ENCODE results near the gene ARFGEF3.
"Not testable (repeated sequence)": the region's sequence is repeated elsewhere in the genome, so short reads cannot be mapped to it uniquely, and the experiment has no call there.

Gene ARFGEF3

DNA sequence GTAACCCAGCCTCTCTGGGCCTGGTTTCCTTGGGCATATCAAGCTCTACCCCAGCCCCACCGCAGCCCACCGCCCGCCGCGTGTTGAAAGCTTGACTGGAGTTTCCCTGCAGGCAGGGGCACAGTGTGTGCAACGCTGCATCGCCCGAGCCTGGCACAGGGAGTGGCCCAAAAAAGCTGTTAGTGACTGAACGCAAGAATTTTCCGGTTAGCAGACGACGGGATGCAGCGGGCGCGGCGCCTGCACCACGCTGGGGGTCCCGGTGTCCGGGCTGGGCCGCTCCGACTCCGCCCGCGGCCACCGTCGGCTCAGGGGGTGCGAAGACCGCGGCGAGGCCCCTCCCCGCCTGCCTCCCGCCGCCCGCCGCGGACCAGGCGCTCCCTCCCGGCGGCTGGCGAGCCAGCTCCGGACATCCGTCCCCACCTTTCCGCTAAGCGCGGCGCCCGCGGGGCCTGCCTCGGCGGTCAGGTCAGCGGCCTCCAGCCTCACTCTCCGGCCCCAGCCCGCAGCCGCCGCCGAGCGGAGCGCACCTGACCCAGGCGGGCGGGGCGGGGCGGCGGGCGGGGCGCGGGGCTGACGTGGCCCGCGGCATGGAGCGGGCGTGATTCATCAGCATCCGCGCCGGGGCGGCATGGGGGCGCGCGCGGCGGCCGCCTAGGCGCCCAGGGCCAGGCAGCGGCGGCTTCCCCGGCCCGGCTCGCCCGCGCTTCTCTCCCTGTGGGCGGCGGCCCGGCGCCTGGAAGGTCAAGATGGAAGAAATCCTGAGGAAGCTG lies at the start of gene ARFGEF3:
TSS of gene ARFGEF3 (plus strand) at position 602 of the 773 bp plus-strand sequence. CDS start at position 750, 148 bp downstream.
- peak; percentile 45 for DNase-seq

GRCh38 chr6:138113588-138114210 lies 48.0 kb upstream of the ARFGEF3 start:
- no peak for DNase-seq

DNA sequence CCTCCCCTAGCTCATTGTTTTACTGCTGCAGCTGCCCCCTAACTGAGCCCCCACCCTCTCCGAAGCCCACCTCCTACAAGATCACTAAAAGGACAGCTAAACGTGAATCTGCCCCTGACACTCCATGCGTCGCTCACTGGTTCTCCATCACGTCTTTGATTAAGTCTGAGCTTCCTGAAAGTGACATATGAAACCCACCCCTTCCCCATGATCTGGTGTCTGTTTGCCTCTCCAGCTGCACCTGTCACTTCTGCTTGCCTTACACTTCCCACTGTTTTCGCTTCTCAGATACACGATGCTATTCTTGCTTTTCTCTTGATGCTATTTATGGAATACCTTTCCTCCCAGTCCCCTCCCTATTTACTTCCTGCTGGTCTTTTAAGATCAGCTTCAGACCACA lies 46.5 kb upstream of the ARFGEF3 start:
- no peak for DNase-seq

DNA sequence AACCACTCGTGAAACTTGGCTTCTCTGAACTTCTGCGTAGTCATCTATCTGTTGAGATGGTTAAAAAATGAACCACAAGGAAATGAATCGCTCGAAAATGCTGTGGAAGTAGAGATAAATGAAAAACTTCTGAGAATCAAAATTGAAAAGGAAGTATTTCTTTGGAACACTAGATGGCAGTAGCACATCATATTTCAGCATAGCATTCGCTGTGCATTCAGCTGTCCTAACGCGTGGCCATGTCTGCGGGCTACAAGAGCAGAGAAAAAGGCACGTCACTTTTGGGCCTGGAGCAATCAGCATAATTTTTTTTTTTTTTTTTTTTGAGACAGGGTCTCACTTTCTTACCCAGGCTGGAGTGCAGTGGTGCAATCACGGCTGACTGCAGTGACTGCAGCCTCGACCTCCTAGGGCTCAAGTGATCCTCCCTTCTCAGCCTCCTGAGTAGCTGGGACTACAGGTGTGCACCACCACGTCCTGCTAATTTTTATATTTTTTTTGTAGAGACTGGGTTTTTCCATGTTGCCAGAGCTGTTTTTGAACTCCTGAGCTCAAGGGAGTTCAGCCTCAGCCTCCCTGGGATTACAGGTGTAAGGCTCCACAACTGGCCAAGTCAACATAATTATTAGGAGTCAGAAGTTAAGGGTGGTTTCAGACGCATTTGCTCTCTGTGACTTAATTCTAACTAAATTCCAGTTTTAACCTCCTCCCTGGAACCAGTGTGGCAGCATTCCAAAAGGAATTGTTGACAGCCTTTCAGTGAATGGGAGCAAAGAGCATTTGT lies 45.7 kb upstream of the ARFGEF3 start:
- peak; percentile 48 for DNase-seq

- DNase-seq, result no peak
These were observed 45.1 kb upstream of the ARFGEF3 start for GRCh38 chr6:138116661-138116999.

GRCh38 chr6:138117376-138117914 lies 44.3 kb upstream of the ARFGEF3 start:
- no peak for DNase-seq

DNA sequence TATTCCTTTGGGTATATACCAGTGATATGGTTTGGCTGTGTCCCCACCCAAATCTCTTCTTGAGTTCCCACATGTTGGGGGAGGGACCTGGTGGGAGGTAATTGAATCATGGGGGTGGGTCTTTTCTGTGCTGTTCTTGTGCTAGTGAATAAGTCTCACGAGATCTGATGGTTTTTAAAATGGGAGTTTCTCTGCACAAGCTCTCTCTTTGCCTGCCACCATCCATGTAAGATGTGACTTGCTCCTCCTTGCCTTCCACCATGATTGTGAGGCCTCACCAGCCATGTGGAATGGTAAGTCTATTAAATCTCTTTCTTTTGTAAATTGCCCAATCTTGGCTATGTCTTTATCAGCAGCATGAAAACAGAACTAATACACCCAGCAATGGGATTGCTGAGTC lies 42.5 kb upstream of the ARFGEF3 start:
- not testable (repeated sequence) for DNase-seq

DNA sequence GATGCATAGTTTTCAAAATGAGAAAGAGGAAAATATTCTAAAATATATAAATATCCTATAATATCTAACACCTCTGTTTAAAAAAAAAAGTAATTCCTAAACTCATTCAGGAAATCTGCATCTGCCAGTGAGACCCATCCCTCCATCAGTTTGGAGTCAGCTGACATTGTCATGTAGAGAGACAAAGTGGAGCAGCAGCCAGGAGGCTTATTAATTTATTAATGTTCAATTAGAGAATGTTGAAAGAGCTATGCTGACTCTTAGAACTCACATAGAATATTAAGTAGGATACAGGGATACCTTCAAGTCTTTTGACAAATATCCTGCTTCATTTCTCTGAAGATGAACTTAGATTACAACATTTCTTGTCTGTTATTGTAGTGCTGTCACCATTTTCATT lies 41.8 kb upstream of the ARFGEF3 start:
- no peak for DNase-seq

- no peak for DNase-seq
These were observed 37.6 kb upstream of the ARFGEF3 start for GRCh38 chr6:138124096-138124495.

GRCh38 chr6:138128096-138128495 lies 33.6 kb upstream of the ARFGEF3 start:
- no peak for DNase-seq

GRCh38 chr6:138129190-138129589 lies 32.5 kb upstream of the ARFGEF3 start:
- no peak for DNase-seq

GRCh38 chr6:138142806-138143205 lies 18.9 kb upstream of the ARFGEF3 start:
- DNase-seq, result no peak

DNA sequence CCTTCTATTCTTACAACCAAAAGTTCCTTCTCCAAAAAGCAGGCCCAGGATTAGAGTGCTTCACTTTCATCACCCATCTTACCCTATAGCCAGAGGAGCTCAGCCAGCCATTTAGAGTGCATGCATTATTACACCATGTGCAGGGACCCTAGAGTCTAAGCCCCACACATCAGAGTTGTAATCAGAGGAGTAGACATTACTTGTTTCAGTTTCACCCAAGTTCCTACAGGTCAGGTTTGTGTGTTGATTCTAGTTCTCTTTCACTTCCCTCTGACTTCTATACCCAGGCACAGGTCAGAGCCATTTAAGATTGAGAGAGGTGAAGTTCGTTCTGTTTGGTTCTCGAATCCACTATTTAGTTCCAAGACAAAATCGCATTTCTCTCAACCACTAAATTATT lies 16.3 kb upstream of the ARFGEF3 start:
- no peak for DNase-seq

DNA sequence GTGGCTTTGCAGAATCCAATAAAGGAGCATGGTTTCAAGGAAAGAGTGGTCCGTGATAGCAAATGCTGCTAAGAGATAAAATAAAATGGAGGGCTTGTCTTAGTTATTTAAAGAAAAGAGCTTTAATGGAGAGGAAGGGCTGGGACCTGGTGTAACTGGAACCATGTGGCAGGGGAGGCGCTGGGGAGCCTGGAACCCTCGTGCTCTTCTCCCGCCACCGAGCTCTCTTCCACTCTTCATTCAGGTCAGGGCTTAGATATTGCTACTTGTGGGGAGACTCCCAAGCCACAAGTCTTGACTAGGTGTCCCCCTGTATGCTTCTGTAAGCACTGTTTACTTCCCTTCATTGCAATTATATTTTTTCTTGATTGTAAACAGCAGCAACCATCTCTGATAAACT lies 15.2 kb upstream of the ARFGEF3 start:
- no peak for DNase-seq

GRCh38 chr6:138155443-138155842 lies 6.3 kb upstream of the ARFGEF3 start:
- DNase-seq, result no peak

DNA sequence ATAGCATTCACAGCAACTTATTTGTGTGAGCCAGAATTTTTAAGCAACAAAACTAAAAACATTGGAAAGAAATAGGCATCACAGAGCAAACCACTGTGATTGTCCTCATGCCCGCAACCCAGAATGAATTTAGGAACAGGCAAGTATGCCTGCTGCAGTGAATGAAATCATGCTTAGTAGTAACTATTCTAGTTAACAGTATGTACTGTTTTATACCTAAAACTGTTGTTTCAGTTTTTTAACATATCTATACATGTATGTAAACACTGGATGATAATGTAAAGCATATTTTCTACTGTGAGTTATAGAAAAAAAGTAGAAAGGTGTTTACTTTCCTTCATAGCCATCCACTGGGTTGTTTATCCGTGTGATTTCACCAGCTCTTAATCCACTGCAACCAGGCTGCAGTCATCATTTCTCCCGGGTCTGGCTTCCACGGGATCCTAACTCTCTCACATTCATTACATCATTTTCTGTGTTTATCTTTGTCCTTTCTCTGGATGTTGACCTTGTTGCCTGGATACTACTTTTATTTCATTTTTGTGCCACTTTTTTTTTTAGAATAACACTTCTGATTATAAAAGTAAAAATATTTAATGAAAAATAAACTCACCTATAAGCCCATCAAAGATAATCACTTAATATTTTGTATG lies 3.6 kb upstream of the ARFGEF3 start:
- DNase-seq, result no peak

GRCh38 chr6:138159246-138159645 lies 2.5 kb upstream of the ARFGEF3 start:
- no peak for DNase-seq

DNA sequence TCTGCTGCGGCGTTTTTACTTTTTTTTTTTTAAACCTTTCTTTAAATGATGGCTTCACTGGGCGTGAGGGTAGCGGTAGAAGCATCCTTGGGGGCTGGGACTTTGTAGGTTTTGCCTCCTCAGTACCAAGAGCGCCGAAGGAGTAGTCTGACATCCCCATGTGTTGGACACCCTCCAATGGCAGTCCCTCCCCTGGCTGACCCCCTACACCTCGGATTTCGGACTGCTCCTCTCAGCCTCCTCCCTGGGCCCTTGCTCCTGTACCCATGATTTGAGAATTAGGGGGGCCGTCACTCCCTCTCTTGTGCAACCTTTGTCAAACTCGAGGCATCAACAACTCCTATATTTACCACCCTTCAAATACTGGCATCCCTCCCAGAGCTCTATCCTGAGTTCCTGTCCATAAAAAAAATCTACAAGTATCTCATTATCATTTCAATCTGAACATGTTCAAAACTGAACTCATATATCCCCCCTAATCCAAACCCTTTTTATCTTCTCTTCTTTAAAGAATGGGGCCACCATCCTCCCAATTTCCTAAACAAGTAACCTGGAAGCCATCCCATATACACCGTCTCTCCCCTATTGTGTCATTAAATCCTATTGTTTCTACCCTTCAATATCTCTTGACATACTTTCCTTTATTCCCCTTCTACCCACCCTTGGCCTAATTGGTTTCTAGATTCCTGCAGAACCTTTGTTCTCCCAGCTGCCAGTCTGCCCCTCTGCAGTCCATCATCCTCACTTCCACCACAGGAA lies 1.2 kb upstream of the ARFGEF3 start:
- no peak for DNase-seq

DNA sequence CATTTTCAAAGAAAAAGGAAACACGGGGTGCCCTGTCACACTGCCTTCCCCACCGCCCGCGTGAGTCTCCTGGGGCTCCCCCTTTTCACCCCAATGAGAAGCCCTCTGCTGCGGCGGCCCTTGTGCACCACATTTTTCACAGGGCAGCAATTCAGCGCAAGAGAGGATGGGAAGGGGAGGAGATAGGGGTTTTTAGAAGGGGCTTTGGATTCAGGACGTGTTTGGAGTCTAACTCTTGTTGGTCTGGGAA lies 726 bp upstream of the ARFGEF3 start:
- DNase-seq, result no peak

DNA sequence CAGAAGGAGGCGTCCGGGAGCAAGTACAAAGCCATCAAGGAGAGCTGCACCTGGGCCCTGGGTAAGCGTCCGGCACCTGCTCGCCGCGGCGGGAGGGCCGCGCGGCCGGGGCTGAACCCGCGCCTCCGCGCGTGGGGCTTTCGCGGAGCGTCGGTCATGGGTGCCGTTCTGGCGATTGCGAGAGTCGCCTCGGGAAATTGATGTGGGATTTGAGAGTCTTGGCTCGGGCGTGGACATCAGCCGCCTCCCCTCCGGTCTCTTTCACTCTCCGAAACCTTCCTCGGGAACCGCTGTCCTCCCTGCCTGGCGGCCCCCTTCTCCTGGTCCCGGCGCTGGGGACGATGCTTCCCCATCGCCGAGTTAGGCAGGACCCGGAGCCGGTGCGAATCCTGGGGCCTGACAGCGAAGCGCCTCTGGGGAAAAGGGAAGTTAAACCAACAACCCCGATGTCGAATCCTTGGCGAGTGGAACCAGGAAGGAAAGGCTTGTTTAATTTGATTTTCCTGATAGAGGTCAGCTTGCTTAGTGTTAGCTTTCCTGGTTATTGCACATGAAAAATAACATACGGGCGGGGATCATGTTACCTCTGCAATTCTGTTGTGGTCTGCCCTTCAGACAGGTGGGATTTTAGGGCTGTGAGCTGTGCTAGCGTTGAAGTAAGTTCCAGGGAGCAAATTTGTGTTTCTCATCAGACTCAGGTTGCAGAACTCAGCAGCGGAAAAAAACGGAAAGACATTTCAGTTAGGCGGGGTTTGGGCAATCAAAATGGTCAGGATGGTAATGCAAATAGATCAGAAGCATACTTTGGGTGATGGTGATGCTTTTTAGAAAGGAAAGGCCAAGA lies 594 bp downstream of the ARFGEF3 start:
- DNase-seq, result no peak

DNA sequence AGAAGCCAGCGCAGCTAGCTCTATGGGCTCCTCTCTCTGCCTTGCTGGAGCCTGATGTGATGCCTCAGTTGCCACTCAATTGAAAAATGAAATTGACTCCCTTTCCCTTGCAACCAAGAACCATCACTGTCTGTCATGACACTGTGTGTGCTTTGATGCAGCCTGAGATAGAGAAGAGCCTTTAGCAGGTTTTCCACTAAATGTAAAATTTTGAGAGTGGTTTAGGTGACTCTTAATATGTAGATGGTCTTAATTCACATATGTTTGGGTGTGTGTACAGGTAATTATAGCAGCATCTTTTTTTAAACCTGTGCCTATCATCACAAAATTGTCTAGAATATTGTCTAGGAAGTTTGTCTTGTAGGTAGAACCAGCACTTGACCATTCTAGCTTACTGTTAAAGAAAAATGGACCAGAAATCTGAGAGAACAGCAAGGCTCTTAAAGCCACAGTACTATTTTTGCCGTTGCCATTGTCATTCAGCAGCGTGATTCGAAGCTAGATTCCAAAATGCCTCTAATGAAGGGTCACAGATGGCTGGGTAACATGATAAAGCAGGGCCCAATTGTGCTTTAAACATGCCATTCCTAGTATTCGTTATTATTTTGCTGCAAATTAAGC lies 1.3 kb downstream of the ARFGEF3 start:
- no peak for DNase-seq

Measured in stimulated activated CD4-positive, alpha-beta T cell treated with anti-CD3 and anti-CD28 coated beads, Interleukin-4, amount 100 ng/mL, for 24 hours (primary cell).